HCT116 (cell line): ENCODE results near the gene SLC7A5. TPM values are rescaled to one million over a fixed set of nuclear protein-coding genes. Genes with fewer than 3 reads are reported as not detected.
"Not testable (repeated sequence)": the region's sequence is repeated elsewhere in the genome, so short reads cannot be mapped to it uniquely, and the experiment has no call there.

Source experiments
- ATAC-seq: fragments of 200-7000 bp; cut with Tn5 transposase; 2 replicates; pipeline ENCODE4 v1.9.1; 2020; ENCODE audit warnings: mild to moderate bottlenecking, moderate library complexity
- BruUV-seq: library from RNA; stranded (reverse); fragments of 400-500 nt; replicated peaks from 2 replicates; lab custom pipeline; 2021; lab: Mats Ljungman, UMichigan
- CTCF ChIA-PET: fragments of 300-600 bp; sonication (Branson Sonifier 250); formaldehyde crosslinking; loops from one replicate; lab custom pipeline; 2021; ENCODE audit warnings: antibody characterized with exemption; lab: Charles Lee
- POLR2A ChIA-PET: fragments of 300-600, 350-600 bp; sonication (Branson Sonifier 250); formaldehyde crosslinking; loops from one replicate; lab custom pipeline; 2021; ENCODE audit warnings: antibody characterized with exemption; lab: Charles Lee
- RAD21 ChIA-PET, 2 experiments: fragments of 300-600 bp; sonication (Branson Sonifier 250); formaldehyde crosslinking; loops; one replicate each; lab custom pipeline; 2023; ENCODE audit warnings: low total read pairs in 2 of 2; ENCODE audit not compliant: uncharacterized antibody in 2 of 2, unreplicated experiment in 2 of 2, low non-redundant PET in 1 of 2; lab: Charles Lee
- DNase-seq: peaks from one replicate; pipeline ENCODE4 v3.0.0-alpha.2; 2010; ENCODE audit warnings: low read depth, low spot score
- H2AFZ ChIP-seq: fragments of 200-600 bp; shearing (Covaris generic), sonication (generic); 2 replicates; pipeline ENCODE4 v1.6.1; 2017; ENCODE audit warnings: low read depth, mixed run types, mixed read lengths, antibody characterized with exemption, low read length; ENCODE audit not compliant: poor library complexity, severe bottlenecking
- H3K27ac ChIP-seq: 2 replicates; pipeline ENCODE4 v1.5.1; 2012; ENCODE audit warnings: low read depth, low read length
- H3K27me3 ChIP-seq: fragments of 200-600 bp; sonication (generic); 2 replicates; pipeline ENCODE4 v1.6.1; 2016; ENCODE audit warnings: mixed run types, low read length, mixed read lengths; ENCODE audit not compliant: insufficient read depth
- H3K36me3 ChIP-seq, 2 experiments: fragments of 200-500 bp in 1 of 2; fragments of 200-600 bp in 1 of 2; sonication (Bioruptor generic) in 1 of 2; sonication (generic) in 1 of 2; 2 replicates each; pipeline versions ENCODE4 v1.5.1 to v1.6.1; 2014 to 2016; ENCODE audit warnings: low read length in 2 of 2, inconsistent platforms in 1 of 2, mixed read lengths in 1 of 2, mixed run types in 1 of 2; ENCODE audit not compliant: insufficient read depth in 2 of 2, control insufficient read depth in 1 of 2
- H3K4me1 ChIP-seq, 2 experiments: fragments of 200-600 bp in 1 of 2; sonication (generic) in 1 of 2; 2 replicates each; pipeline versions ENCODE4 v1.5.1 to v1.6.1; 2012 to 2017; ENCODE audit warnings: low read length in 2 of 2, inconsistent platforms in 1 of 2, mild to moderate bottlenecking in 1 of 2, mixed read lengths in 1 of 2, mixed run types in 1 of 2, moderate library complexity in 1 of 2; ENCODE audit not compliant: insufficient read depth in 2 of 2, control insufficient read depth in 1 of 2
- H3K4me2 ChIP-seq: fragments of 200-600 bp; sonication (generic); 2 replicates; pipeline ENCODE4 v1.6.1; 2017; ENCODE audit warnings: mixed run types, low read length, mixed read lengths
- H3K4me3 ChIP-seq, 2 experiments: fragments of 200-600 bp in 1 of 2; sonication (generic) in 1 of 2; replicated peaks in 1 of 2; 2 replicates each; pipeline ENCODE4 v1.5.1; 2011 to 2016; ENCODE audit warnings: low read length in 2 of 2, control low read depth in 1 of 2, low read depth in 1 of 2, mild to moderate bottlenecking in 1 of 2, mixed read lengths in 1 of 2, mixed run types in 1 of 2
- H3K79me2 ChIP-seq: fragments of 200-600 bp; sonication (generic); 2 replicates; pipeline ENCODE4 v1.6.1; 2017; ENCODE audit warnings: mild to moderate bottlenecking, mixed run types, low read length, moderate library complexity, mixed read lengths; ENCODE audit not compliant: insufficient read depth
- H3K9ac ChIP-seq: fragments of 200-600 bp; sonication (generic); 2 replicates; pipeline ENCODE4 v1.6.1; 2016; ENCODE audit warnings: low read length, mixed read lengths
- H3K9me2 ChIP-seq: fragments of 200-600 bp; sonication (generic), shearing (Covaris generic); 2 replicates; pipeline ENCODE4 v1.6.1; 2017; ENCODE audit warnings: mixed run types, mild to moderate bottlenecking, moderate library complexity; ENCODE audit not compliant: insufficient read depth
- H3K9me3 ChIP-seq, 2 experiments: fragments of 200-500 bp in 1 of 2; fragments of 200-600 bp in 1 of 2; sonication (Bioruptor generic) in 1 of 2; sonication (generic) in 1 of 2; 2 replicates each; pipeline ENCODE4 v1.6.1; 2014 to 2017; ENCODE audit warnings: low read length in 2 of 2, mixed read lengths in 2 of 2, inconsistent platforms in 1 of 2, low read depth in 1 of 2, mild to moderate bottlenecking in 1 of 2, mixed run types in 1 of 2, moderate library complexity in 1 of 2; ENCODE audit not compliant: control insufficient read depth in 1 of 2, insufficient read depth in 1 of 2
- H4K20me1 ChIP-seq: fragments of 200-600 bp; sonication (generic), shearing (Covaris generic); 2 replicates; pipeline ENCODE4 v1.6.1; 2017; ENCODE audit warnings: mixed run types, mild to moderate bottlenecking, moderate library complexity; ENCODE audit not compliant: insufficient read depth
- ATF3 ChIP-seq: IDR thresholded peaks from 2 replicates; pipeline ENCODE4 v1.6.1; 2012
- CBX3 ChIP-seq: IDR thresholded peaks from 2 replicates; pipeline ENCODE4 v1.6.1; 2012; ENCODE audit warnings: low read depth
- CTCF ChIP-seq, 3 experiments: fragments of 200-600 bp in 1 of 3; sonication (generic) in 1 of 3; IDR thresholded peaks in 2 of 3; conservative IDR thresholded peaks in 1 of 3; 2 replicates each; pipeline ENCODE4 v1.5.1; 2012 to 2017; ENCODE audit warnings: low read depth in 2 of 3, low read length in 2 of 3, antibody characterized with exemption in 1 of 3, borderline replicate concordance in 1 of 3, control low read depth in 1 of 3, mild to moderate bottlenecking in 1 of 3, mixed read lengths in 1 of 3, mixed run types in 1 of 3, moderate library complexity in 1 of 3; ENCODE audit not compliant: insufficient read depth in 1 of 3
- EGR1 ChIP-seq: IDR thresholded peaks from 2 replicates; pipeline ENCODE4 v1.6.1; 2012; ENCODE audit warnings: low read depth
- EZH2 ChIP-seq: fragments of 200-600 bp; sonication (generic); IDR thresholded peaks from 2 replicates; pipeline ENCODE4 v1.6.1; 2017; ENCODE audit warnings: antibody characterized with exemption, mixed run types
- JUND ChIP-seq: IDR thresholded peaks from 2 replicates; pipeline ENCODE4 v1.6.1; 2012
- POLR2AphosphoS5 ChIP-seq: IDR thresholded peaks from 2 replicates; pipeline ENCODE4 v1.6.1; 2011; ENCODE audit warnings: mild to moderate bottlenecking, low read depth, low read length, moderate library complexity
- REST ChIP-seq: IDR thresholded peaks from 2 replicates; pipeline ENCODE4 v1.6.1; 2012; ENCODE audit warnings: low read depth
- SRF ChIP-seq: IDR thresholded peaks from 2 replicates; pipeline ENCODE4 v1.6.1; 2012; ENCODE audit warnings: low read depth
- YY1 ChIP-seq: IDR thresholded peaks from 2 replicates; pipeline ENCODE4 v1.6.1; 2011; ENCODE audit warnings: low read length, low read depth, moderate library complexity, mild to moderate bottlenecking; ENCODE audit not compliant: insufficient replicate concordance; ENCODE audit errors: extremely low read depth
- ZFX ChIP-seq: fragments of 450-650 bp; IDR thresholded peaks from 2 replicates; pipeline ENCODE4 v1.6.1; 2017
- ZNF274 ChIP-seq: fragments of 200-500 bp; sonication (Bioruptor generic); IDR thresholded peaks from 2 replicates; pipeline ENCODE4 v1.6.1; 2014; ENCODE audit warnings: mild to moderate bottlenecking, low read depth, low read length, inconsistent platforms
- intact Hi-C: fragments of 100-400 bp; cut with micrococcal nuclease; formaldehyde crosslinking; loops from 2 replicates; pipeline ENCODE4 v1.10.0; 2022
- total RNA-seq: library from RNA; stranded (reverse); gene quantifications from one replicate; pipeline ENCODE4 v1.2.1, GENCODE V29; 2021; ENCODE audit not compliant: unreplicated experiment

Gene SLC7A5
- total RNA-seq, 1 experiment from 2014 or later, result 482 TPM

GRCh38 chr16:87895641-87896141, 26.4 kb upstream of the SLC7A5 start:
- no peak for TF ChIP-seq ZNF274
- no peak for TF ChIP-seq YY1
- no peak for TF ChIP-seq REST
- no peak for TF ChIP-seq ZFX
- no peak for TF ChIP-seq CBX3
- TF ChIP-seq JUND, result no peak
- no peak for TF ChIP-seq EGR1
- TF ChIP-seq POLR2AphosphoS5, result no peak
- no peak for TF ChIP-seq SRF
- TF ChIP-seq CTCF (IDR thresholded peaks at IDR 0.05 in 2 of 3, conservative IDR thresholded peaks at IDR 0.05 in 1 of 3; ENCODE audit: borderline replicate concordance in 1 of 3, insufficient read depth in 1 of 3, low read depth in 2 of 3, low read length in 2 of 3), result no peak
- no peak for TF ChIP-seq ATF3
- no peak for TF ChIP-seq EZH2
- intact Hi-C loops, result no loop called here
- Histone ChIP-seq H3K4me3 (no peak overlapping the region), H4K20me1 (no peaks in the 10 kb centered on the region), H3K79me2 (no peaks in the 10 kb centered on the region), H3K4me1 (0 out of 4 replicates have a peak, but pooled peaks cover 0 to 2% of the 10 kb centered on the region in 2 experiments), H3K9ac (no peak overlapping the region), H3K27ac (no peak overlapping the region), H3K9me3 (no peaks in the 10 kb centered on the region), H3K9me2 (no peaks in the 10 kb centered on the region), H3K4me2 (no peak overlapping the region), H2AFZ (no peak overlapping the region), H3K36me3 (no peaks in the 10 kb centered on the region), H3K27me3 (no peaks in the 10 kb centered on the region)
- ATAC-seq (no peak), DNase-seq (no peak)
- POLR2A ChIA-PET, result no interaction called here
- RAD21 ChIA-PET, result no interaction called here
- BruUV-seq, result no TSS peak
- CTCF ChIA-PET, result no interaction called here

- H3K36me3 ChIP-seq, H3K27me3 ChIP-seq, H4K20me1 ChIP-seq, RAD21 ChIA-PET, H3K4me3 ChIP-seq, H3K9me3 ChIP-seq, H3K4me1 ChIP-seq, ATAC-seq, DNase-seq, BruUV-seq, H3K9ac ChIP-seq, H3K79me2 ChIP-seq, intact Hi-C loops, H3K27ac ChIP-seq, H2AFZ ChIP-seq, H3K9me2 ChIP-seq, H3K4me2 ChIP-seq: not testable (repeated sequence)
- POLR2A ChIA-PET, result interaction anchor here (1.2 kb wide), 1 partner anchor 9 kb away, joined by 3 read pairs; no protein-coding TSS in a partner anchor
- CTCF ChIA-PET, result interaction anchor here (0.8 to 0.9 kb wide), 2 partner anchors 23 to 44 kb away, joined by 3 read pairs; no protein-coding TSS in a partner anchor
Measured at GRCh38 chr16:87894005-87894404, 24.7 kb upstream of the SLC7A5 start.
